Effector memory CD4-positive, alpha-beta T cell (primary cell): Measurements from ENCODE around the gene FGF2.

Source experiments
- DNase-seq, 3 donors: peaks; one replicate each; pipeline ENCODE4 v3.0.0-alpha.2; 2020
- H3K27ac ChIP-seq: 2 replicates; pipeline ENCODE4 v1.7.0; 2013; ENCODE audit warnings: mild to moderate bottlenecking, low read length, moderate library complexity; ENCODE audit not compliant: insufficient read depth, poor library complexity, severe bottlenecking
- H3K27me3 ChIP-seq: replicated peaks from 2 replicates; pipeline ENCODE4 v1.7.0; 2013; ENCODE audit warnings: mild to moderate bottlenecking, low read length; ENCODE audit not compliant: insufficient read depth, control insufficient read depth, poor library complexity, severe bottlenecking
- H3K36me3 ChIP-seq: 2 replicates; pipeline ENCODE4 v1.7.0; 2013; ENCODE audit warnings: mild to moderate bottlenecking, low read length, moderate library complexity; ENCODE audit not compliant: control insufficient read depth, insufficient read depth
- H3K4me1 ChIP-seq: 2 replicates; pipeline ENCODE4 v1.7.0; 2013; ENCODE audit warnings: low read length, mild to moderate bottlenecking; ENCODE audit not compliant: control insufficient read depth, insufficient read depth, poor library complexity, severe bottlenecking
- H3K4me3 ChIP-seq: 2 replicates; pipeline ENCODE4 v1.7.0; 2013; ENCODE audit warnings: low read length, low read depth, mild to moderate bottlenecking; ENCODE audit not compliant: insufficient read depth, poor library complexity, severe bottlenecking
- H3K9me3 ChIP-seq: 2 replicates; pipeline ENCODE4 v1.7.0; 2013; ENCODE audit warnings: mild to moderate bottlenecking, low read length, moderate library complexity; ENCODE audit not compliant: control insufficient read depth

Gene FGF2

DNA sequence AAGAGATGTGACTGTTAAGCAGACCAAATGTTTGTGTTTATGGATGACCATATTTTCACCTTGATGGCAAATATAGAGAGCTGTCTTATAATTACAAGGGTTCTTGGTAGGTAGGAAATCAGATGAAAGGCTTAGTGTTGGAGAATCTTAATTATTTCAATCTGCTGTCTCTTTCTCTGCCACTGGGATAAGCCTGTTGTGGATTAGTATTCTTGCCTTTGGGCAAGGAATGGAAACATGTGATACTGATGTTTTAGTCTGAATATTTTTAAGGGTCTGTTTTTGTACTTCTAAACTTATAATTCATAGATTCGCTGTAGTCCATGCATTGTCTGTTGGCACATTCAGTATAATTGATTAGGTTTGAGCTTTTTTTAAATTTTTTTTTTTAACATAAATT lies 119.5 kb downstream of the FGF2 start:
- DNase-seq = no peak
- H3K9me3 ChIP-seq = no peaks in the 10 kb centered on the region
- no peak overlapping the region for H3K27ac ChIP-seq
- H3K36me3 ChIP-seq = peaks cover 35% of the 10 kb centered on the region
- H3K4me3 ChIP-seq = no peak overlapping the region
- no peaks in the 10 kb centered on the region for H3K27me3 ChIP-seq
- no peaks in the 10 kb centered on the region for H3K4me1 ChIP-seq
